Measurements from ENCODE around the gene PLCB2.

PLCB2 gene

DNA sequence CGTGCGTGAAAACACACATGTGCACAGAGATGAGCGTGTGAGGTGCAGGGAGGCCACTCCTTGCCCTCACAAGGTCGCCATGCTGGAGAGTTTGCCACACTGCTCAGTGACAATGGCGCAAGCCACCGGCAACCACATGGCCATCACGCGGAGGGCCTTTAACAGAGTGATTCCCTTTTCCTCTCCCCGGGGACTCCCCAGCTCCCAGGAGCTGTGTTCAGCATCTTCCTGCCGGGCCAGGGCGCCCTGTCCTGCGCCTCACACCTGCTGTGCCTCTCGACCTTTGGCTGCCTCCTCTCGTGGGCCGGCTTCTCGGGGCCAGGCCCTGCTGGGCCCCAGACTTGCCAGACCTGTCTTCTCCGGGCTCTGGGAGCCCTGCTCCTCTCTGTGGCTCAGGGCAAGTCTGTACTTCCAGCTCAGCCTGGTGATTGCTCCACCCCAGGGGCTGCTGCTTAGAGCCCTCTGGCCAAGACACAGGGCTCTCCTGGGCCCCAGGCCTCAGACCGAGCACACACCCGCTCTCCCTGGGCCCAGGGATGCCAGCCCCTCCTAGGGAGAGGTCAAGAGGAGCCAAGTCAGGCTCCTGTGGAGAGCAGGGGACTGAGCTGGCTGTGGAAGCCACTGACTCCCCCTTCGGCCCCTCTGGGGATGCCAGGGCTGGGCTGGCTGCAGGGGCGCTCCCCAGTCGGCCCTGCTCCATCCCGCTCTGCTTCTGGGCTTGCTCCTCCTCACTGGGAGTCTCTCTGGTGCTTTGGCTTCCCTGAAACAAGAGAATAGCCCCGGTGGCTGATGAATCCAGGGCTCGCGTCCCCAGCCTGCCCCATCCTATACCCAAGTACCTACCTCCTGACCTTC lies 27.4 kb upstream of the PLCB2 start:
- no peak for DNase-seq (ENCODE audit: extremely low read depth, low read depth)
- TF ChIP-seq, protein P1, sequence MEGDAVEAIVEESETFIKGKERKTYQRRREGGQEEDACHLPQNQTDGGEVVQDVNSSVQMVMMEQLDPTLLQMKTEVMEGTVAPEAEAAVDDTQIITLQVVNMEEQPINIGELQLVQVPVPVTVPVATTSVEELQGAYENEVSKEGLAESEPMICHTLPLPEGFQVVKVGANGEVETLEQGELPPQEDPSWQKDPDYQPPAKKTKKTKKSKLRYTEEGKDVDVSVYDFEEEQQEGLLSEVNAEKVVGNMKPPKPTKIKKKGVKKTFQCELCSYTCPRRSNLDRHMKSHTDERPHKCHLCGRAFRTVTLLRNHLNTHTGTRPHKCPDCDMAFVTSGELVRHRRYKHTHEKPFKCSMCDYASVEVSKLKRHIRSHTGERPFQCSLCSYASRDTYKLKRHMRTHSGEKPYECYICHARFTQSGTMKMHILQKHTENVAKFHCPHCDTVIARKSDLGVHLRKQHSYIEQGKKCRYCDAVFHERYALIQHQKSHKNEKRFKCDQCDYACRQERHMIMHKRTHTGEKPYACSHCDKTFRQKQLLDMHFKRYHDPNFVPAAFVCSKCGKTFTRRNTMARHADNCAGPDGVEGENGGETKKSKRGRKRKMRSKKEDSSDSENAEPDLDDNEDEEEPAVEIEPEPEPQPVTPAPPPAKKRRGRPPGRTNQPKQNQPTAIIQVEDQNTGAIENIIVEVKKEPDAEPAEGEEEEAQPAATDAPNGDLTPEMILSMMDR (IDR thresholded peaks at IDR 0.05; ENCODE audit: low read depth, low read length, missing control alignments) = no peak
- H3K4me3 ChIP-seq (replicated peaks; ENCODE audit: low read depth, low read length) = no peak overlapping the region

DNA sequence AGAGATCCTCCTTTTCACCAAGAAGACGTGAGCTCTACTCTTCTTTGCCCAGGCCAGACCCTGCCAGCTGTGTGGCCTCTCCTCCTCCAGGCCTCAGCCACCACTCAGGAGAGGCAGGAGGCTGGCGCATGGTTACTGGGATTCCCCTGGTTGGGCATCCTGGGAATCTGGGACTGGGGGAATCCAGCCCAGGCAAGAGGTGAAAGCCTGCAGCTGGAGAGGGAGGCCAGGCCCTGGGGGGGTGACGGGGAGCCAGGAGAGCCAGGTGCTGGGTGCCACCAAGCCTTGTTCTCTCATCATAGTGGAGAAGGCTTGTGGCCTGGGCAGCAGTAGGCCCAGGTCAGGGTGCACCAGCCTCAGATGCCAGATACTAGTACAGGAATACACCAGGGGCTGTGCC lies 26.8 kb upstream of the PLCB2 start:
- TF ChIP-seq, protein P1 (IDR thresholded peaks at IDR 0.05; ENCODE audit: low read depth, low read length, missing control alignments) = no peak
- DNase-seq (ENCODE audit: extremely low read depth, low read depth) = no peak
- no peak overlapping the region for H3K4me3 ChIP-seq (replicated peaks; ENCODE audit: low read depth, low read length)

DNA sequence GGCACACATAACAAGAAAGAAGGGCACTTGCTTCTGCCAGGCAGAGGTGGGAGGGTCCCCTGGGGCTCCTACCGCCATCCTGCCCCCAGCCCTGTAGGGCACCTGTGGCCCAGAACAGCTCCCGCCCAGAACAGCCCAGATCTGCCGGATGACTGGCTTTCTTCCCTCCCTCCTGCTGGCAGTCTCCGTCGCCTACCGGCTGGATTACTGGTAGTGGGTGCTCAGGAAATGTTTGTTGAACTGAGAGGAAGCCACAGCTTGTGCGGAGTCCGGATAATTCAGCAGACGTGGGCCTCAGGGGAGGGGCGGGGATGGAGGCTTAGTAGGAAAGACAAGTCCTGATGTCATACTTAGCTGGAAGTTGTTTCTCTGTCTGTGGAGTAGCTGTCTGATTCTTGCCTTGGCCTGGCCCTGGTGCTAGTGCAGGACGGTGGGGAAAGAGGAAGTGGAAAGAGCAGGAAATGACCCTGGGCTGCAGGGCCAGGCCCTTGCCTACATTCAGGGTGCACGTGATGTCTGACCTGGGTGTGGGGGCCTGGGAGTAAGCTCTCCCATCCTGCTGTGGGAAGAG lies 26.3 kb upstream of the PLCB2 start:
- H3K4me3 ChIP-seq (replicated peaks; ENCODE audit: low read depth, low read length) = no peak overlapping the region
- TF ChIP-seq, protein P1 (IDR thresholded peaks at IDR 0.05; ENCODE audit: low read depth, low read length, missing control alignments) = no peak
- no peak for DNase-seq (ENCODE audit: extremely low read depth, low read depth)

DNA sequence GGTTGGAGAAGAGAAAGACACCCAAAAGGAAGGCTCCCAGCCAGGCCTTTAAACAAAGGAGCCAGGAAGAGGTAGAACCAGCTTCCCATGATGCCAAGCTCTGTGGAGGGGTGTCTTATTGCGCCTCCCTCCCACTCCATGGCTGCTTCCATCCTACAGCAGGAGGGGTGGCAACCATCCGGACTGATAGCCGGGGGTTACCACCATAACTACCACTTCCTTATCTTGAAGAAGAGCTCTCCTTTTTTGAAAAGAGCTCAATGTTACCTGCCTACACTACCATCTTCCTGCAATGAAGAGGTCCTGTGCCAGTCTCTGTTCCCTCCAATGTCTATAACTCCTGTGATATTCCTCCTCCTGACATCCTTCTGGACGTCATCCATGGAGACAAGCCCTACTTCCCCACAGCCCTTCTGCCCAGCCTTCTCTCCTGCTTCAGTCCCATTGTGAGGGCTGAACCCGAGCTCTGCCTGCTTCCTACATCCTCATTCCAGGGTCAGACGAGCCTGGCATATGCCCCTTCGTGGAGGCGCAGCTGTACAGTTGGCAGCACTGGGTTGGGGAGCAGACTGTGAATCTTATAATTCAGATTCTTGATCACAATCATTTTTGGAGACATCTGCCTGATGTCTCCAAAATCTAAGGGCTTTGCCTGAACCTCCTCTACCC lies 24.5 kb upstream of the PLCB2 start:
- H3K4me3 ChIP-seq (replicated peaks; ENCODE audit: low read depth, low read length) = no peak overlapping the region
- TF ChIP-seq, protein P1 (IDR thresholded peaks at IDR 0.05; ENCODE audit: low read depth, low read length, missing control alignments) = no peak
- no peak for DNase-seq (ENCODE audit: extremely low read depth, low read depth)

DNA sequence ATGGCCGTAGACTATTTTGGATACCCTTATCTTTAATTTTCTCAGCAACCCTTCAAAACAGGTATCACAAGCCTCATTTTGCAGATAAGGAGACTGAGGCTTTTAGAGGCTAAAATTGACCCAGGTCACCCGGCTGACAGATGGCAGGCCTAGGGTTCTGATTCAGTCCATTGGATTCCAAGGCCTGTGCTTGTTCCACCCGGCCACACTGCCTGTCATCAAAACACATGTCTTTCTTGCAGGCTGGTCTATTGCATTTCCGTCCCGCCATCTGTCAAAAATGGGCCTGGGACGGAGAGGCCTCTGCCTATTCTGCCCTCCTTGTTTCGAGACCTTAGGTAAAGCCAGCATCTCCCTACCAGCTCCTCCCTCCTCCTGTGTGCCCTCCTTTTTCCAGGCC lies 23.9 kb upstream of the PLCB2 start:
- H3K4me3 ChIP-seq (replicated peaks; ENCODE audit: low read depth, low read length) = no peak overlapping the region
- no peak for DNase-seq (ENCODE audit: extremely low read depth, low read depth)
- TF ChIP-seq, protein P1 (IDR thresholded peaks at IDR 0.05; ENCODE audit: low read depth, low read length, missing control alignments) = no peak

DNA sequence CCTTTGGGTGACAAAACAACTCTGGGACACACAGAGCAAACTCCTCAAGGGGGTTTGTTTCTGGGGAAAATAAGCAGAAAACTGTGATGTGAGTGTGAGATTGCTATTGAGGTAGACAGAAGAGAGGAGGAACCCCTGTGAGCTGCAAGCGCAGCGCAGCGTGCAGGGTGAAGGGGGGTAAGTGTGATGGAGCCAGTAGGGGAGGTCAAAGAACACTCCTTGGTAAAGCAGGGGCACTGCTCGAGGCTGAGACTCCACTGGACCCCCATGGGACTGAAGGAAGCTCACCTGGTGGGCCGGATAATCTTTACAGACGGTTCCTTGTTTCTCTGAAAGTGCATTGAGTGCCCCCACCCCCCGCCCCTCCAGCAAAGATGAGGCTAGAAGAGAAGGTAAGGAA lies 23.3 kb upstream of the PLCB2 start:
- TF ChIP-seq, protein P1 (IDR thresholded peaks at IDR 0.05; ENCODE audit: low read depth, low read length, missing control alignments) = no peak
- no peak for DNase-seq (ENCODE audit: extremely low read depth, low read depth)
- H3K4me3 ChIP-seq (replicated peaks; ENCODE audit: low read depth, low read length) = no peak overlapping the region

All from HFF-Myc (cell line).